GM18909 (cell line): ENCODE results near the gene KLK4.

Source experiments
- ATAC-seq: cut with Tn5 transposase; IDR thresholded peaks from one replicate; pipeline ENCODE4 v1.9.1; 2021; ENCODE audit warnings: mild to moderate bottlenecking; ENCODE audit not compliant: unreplicated experiment, poor library complexity

KLK4 gene, protein sequence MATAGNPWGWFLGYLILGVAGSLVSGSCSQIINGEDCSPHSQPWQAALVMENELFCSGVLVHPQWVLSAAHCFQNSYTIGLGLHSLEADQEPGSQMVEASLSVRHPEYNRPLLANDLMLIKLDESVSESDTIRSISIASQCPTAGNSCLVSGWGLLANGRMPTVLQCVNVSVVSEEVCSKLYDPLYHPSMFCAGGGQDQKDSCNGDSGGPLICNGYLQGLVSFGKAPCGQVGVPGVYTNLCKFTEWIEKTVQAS

DNA sequence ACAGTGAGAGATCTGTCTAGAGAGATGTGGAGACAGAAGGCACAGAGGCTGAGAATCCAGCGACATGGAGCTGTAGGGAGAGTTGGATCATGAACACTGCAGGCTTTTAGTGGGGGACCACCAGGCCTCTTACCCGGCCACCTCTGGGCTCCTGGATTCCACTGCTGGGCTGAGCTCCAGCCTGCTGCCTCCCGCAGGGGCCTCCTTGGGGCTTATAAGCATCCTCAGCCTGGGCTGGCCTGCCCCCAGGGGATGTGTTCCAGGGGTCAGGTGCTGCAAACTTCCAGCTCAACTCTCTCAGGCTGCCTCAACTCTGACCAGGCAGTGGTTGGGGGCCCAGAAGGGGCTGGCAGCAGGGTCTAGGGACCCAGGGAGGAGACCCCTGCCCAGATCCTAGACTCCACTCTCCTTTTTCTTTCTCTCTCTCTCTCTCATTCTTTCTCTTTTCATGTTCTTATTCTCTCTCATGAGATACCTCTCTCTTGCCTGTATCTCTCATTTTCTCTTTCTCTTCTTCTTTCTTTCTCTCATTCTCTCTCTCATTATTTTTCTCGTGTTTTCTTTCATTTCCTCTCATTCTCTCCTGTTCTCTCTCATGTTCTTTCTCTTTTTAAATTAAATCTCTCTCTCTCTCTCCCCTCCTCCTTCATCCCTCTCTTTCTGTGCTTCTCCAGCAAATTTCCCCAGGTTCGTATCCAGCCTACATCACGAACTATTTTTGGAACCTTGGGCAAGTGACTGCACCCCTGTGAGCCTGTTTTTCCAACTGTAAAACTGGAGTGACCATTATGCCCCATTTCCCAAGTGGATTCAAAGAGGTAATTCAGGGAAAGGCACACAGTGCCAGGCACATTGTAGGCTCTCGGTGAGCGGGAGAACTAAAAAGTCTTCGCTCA, at the start of gene KLK4:
KLK4 (minus strand) TSS at position 190 of the 896 bp plus-strand sequence. CDS start 657 bp downstream, outside the sequence.
- no peak for ATAC-seq

DNA sequence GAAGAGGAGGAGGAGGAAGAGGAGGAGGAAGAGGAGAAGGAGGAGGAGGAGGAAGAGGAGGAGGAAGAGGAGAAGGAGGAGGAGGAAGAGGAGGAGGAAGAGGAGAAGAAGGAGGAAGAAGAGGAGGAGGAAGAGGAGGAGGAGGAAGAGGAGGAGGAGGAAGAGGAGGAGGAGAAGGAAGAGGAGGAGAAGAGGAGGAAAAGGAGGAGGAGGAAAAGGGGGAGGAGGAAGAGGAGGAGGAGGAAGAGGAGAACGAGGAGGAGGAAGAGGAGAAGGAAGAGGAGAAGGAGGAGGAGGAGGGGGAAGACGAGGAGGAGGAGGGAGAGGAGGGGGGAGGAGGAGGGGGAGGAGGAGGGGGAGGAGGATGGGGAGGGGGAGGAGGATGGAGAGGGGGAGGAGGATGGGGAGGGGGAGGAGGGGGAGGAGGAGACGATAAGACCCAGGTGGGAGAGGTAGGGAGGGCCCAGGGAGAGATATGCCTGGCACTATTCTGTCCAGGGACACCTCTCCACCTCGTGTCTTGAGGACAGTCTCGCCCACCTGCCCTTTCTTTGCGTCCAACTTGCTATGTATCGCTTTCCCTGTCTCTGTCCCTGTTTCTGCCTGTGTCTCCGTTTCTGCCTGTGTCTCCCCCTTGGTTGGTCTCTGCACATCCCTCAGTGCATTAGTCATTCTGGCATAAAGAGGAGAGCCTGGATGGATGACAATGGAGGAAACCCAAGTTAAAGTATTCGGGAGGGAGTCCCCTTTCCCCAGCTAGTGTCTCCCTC, 48.7 kb upstream of the KLK4 start:
- no peak for ATAC-seq

DNA sequence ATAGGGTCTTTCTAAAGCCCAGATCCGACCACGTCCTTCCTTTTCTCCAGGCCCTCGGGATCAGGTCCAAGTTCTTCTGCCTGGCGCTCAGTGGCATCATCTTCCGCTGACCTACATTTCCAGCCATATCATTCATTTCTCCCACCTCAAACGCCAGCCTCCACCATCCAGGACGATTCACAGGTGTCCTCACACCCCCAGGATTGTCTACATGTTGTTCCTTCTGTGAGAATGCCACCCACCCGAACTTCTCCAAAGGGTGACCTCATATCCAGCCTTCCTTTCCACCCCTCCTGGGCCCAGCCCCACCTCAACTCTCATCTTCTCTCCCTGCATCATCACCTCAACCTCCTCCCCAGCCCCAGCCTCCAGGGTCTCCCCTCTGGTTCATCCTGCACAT, 46.4 kb upstream of the KLK4 start:
- no peak for ATAC-seq

DNA sequence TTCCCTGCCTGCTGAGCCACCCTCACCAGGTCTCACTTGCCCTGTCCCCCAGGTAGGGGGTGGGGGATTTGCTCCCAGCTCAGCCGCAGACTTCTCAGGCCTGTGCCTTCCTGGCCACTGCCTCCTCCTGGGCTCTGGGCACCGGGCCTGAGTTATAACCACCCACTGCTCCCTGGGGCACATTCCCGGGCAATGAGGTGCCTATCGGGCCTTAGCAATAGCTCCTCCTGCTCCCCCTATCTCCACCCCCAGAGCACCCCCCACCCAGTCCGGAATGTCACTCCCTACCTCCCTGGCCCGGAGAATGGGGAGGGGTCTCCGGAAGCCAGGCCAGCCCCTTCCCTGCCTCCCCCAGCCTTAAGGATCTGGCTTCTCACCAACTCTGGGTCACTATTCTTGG, 41.7 kb upstream of the KLK4 start, which contains the start of gene KLK5:
KLK5 (minus strand) TSS at position 129 of the 400 bp plus-strand sequence. CDS start 381 bp downstream, outside the sequence.
- ATAC-seq = no peak

DNA sequence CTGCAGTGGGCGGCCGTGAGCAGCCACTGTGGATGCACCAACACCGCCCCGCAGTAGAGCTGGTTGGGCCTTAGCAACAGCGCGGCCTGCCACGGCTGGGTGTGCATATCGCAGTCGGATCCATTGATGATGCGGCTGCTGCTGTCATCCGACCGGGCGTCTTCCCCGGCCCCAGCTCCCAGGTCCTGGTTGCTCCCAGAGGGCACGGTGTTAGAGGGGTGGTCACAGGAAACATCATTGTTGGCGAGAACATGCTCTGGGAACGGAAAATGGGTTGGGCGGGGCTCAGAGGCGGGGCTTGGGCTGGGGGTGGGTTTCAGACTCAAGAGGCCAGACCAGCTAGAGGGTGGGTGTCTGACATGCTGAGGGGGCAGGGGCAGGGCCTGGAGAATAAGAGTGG, 38.7 kb upstream of the KLK4 start:
- ATAC-seq = no peak

DNA sequence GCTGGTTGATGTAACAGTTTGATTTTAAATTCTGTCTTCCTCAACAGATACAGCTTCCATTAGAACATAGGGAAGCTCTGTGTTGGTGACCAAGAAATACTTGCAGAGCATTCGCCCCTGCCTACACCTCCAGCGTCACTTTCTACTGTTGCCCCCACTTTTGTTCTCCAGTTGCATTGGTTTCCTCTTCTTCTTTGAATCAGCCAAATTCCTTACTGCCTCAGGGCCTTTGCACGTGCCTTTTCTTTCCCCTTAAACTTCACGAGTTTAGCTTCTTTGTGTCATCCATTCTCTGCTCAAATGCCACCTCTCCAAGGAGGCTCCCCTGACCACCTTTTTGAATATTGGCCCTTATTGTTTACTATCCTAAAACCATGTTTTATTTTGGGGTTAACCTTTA, 35.9 kb upstream of the KLK4 start:
- ATAC-seq = no peak

DNA sequence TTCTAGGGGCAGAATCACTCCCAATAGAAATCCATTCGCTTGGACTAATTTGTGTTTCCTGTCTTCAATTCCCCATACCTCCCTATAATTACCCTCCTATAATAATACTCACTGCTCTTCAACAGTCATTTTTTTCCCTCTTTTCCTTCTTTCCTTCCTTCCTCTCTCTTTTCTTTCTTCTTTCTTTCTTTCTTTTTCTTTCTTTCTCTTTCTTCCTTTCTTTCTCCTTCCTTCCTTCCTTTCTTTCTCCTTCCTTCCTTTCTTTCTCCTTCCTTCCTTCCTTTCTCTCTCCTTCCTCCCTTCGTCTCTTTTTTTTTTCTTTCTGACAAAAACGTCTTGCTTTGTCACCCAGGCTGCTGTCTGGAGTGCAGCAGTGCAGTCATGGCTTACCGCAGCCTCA, 33.6 kb upstream of the KLK4 start:
- no peak for ATAC-seq

DNA sequence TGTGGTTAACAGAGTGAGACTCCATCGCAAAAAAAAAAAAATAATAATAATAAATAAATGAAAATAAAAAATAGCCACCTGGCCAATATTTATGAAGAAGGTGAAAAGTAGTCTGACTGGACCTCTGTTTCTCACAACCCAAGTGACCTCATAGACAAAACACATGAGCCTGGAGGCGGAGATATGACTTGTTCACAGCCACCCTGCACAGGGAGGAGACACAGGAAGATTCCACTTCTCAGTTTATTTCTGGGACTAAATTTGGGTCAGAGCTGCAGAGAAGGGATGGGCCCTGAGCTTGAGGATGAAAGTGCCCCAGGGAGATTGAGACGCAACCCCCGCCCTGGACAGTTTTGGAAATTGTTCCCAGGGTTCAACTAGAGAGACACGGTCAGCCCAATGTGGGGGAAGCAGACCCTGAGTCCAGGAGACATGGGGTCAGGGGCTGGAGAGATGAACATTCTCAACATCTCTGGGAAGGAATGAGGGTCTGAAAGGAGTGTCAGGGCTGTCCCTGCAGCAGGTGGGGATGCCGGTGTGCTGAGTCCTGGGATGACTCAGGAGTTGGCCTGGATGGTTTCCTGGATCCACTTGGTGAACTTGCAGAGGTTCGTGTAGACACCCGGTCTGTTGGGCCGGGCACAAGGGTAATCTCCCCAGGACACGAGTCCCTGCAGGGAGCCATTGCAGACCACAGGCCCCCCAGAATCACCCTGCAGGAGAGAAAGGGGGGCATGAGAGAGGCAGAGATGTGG, 32.1 kb upstream of the KLK4 start:
- ATAC-seq = no peak

DNA sequence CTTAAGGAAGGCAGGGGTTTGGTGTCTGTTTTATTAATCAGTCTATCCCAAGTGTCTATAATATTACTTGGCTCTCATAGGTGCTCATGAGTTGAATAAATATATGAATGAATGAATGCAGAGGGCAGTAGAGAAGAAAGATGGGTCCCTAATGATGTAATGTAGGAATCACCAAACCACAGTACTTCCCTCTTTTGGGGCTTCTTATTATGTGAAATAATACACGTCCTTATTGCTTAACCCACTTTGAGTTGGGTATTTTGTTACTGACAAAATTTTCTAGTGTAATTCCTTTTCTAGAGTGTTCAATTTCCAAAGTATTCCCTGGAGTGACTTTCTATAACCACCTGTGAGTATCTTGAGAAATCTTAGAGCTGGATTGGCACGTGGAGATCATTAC, 28.4 kb upstream of the KLK4 start:
- no peak for ATAC-seq

DNA sequence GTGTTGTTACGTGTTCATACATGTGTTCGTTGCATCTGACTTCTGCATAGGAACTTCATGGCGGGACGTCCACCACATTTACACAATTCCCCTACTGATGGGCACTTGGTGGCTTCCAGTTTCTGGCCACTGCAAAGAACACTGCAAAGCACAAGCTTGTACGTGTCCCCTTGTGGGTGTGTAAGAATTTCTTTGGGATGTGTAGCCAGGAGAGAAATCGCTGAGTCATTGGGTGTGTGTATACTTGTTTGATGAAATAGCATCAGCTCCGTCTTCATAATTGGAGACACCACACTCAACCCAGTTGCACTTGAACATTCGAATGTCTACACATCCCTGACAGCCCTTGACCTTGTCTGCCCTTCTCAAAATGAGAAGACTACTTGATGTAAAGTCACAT, 22.4 kb upstream of the KLK4 start:
- ATAC-seq = no peak

DNA sequence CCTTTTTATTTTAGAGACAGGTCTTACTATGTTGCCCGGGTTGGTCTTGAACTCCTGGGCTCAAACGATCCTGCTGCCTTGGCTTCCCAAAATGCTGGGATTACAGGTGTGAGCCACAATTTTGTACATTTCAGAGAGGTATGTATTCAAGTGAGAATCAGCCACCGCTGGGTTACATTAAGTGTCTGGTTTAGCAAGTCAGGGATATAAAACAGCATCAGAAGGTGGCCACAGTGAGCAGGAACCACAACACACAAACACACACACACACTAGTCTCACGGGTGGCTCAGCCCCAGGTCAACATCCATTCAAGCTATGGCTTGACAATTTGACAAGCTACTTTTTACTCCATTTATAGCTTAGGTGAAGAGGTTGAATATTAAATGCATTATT, 21.5 kb upstream of the KLK4 start:
- no peak for ATAC-seq

DNA sequence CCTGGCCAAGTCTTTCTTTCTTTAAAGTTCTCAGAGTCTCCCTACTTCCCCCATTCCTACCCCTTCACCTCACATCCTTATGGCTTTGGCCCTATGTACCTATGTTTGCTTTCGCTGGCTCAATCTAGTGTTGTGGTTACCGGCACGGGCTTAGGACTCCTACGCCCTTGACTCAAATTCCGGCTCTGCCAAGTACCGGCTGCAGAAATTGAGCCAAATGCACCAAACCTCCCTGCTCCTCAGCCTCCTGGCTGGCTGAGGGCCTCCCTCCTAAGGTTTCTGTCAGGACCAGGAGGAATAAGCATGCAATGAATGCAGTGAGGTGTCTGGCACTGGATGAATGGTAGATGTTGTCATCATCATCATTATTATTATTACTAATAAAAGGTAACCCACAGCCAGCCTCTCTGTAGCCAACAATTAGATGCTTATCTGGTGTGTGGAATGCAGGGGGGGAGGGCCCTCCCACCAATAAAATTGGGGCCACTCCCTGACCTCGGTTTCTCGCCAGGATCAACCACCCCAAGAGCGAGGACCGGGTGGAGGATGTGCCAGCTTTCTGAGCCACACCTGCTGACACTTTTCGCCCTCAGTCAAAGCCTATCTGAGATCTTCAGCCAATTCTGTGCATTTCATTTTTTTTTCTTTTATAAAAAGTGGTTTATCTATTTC, 21.0 kb upstream of the KLK4 start:
- no peak for ATAC-seq

DNA sequence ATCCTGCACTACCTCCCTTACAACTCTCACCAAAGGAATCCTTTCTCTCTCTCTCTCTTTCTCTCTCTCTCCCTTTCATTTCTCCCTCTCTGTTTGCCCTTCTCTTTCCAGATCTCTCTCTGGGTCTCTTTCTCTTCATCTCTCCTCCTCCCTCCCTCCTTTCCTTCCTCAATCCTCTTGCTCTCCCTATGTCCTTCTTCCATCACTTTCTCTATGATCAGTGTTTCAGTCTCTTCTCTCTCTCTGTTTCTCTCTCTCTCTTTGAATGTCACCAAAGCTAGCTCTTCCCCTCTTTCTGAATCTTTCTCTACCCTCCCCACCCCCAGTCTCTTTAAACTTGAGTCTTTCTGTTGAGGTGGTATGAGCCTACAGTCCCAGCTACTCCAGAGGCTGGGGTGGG, 19.8 kb upstream of the KLK4 start:
- no peak for ATAC-seq

DNA sequence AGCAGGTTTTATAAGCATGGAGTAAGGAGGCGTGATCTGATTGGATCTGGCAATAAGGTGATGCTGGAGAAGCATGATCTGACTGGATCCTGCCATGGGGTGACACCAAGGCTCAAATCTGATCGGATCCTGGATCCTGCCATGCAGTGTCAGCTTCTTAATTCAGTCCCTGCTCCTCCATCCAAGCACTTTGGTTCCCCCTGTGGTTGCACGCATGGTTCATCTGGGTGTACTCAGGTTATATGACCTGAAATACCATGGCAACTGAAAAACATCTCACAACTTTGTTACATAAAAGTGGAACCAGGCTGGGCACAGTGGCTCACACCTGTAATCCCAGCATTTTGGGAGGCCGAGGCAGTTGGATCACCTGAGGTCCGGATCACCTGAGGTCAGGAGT, 17.6 kb upstream of the KLK4 start:
- no peak for ATAC-seq

DNA sequence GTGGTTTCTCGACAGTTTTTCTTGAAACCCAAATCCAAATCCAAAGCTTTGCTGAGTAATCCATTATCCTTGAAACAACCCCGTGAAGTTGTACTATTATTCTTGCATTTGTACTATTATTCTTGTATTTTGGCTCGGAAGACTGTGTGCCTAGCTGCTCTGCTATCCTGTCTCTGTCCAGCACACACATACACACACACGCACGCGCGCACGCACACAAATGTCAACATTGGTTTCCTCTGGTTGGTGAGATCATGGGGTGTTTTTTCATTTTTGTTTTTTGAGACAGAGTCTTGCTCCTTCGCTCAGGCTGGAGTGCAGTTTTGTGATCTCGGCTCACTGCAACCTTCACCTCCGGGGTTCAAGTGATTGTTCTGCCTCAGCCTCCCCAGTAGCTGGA, 14.9 kb upstream of the KLK4 start:
- ATAC-seq = no peak

DNA sequence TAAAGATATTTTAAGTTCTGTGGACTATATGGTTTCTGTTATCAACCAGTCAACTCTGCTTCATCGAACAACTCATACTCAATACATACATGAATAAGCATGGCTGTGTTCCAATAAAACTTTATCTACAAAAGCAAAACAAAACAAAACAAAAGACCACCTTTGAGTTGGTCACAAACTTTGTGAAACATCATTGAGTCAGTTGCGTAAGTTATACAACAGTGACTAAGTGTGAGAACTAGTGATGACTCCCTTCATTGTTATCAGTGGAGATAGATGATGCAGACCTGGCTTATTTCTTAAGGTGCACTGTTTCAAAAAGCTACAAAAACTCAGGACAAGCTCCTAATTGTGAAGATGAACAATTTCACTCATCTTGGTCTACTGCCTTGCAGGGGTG, 14.5 kb upstream of the KLK4 start:
- no peak for ATAC-seq

DNA sequence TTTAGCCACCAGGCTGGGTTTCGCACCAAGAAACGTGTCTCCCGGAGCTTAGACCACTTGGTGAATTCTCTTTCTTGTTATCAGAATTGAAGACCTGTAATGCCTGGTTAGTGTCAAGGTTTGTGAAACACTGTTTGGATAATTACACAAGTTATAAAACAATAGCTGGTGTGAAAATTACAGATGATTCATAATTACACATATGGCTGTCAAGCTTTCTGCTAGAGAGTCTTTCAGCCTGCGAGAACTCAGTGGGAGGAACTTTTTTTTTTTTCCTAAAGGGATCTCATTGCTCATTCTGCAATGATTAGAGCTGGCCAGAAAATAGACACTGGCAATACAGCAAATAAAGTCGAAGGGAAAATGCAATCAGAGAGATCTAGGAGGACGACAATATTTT, 13.4 kb upstream of the KLK4 start:
- no peak for ATAC-seq

DNA sequence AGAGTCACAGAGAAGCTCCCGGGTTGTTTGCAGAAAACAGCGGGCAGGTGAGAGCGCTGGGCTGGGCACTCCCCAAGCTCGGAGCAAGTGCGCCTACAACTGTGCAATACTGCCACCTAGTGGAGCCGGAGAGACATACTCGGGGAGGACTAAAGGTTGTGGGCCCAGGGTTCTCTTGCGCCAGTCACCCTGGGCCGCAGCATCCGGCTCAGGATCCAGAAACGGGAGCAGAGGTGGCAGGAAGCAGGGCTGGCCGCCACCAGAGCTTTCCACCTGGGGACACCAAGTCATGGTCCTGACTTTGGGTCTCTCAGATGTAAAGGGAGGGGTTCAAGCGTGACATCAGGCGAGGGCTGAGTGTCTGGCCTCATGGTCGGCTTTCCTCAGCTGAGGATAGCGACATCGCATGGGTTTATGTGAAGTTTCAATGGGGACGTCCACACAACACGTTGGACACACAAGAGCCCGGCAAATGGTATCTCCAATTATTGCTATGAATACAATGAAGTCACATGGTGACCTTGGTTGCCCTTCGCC, 11.2 kb upstream of the KLK4 start:
- ATAC-seq = no peak
